GM18498 (cell line): Measurements from ENCODE around the gene STK32B.

Experiments
- ATAC-seq: cut with Tn5 transposase; IDR thresholded peaks from one replicate; pipeline ENCODE4 v1.9.1; 2021; ENCODE audit warnings: mild to moderate bottlenecking, moderate library complexity; ENCODE audit not compliant: unreplicated experiment

STK32B gene

GRCh38 chr4:5337731-5338130, 286.5 kb downstream of the STK32B start:
- no peak for ATAC-seq

GRCh38 chr4:5338531-5338930, 287.3 kb downstream of the STK32B start:
- ATAC-seq = no peak

- no peak for ATAC-seq
Observed at GRCh38 chr4:5340991-5341451, 289.7 kb downstream of the STK32B start.

- no peak for ATAC-seq
Observed at GRCh38 chr4:5341526-5341925, 290.2 kb downstream of the STK32B start.

GRCh38 chr4:5355846-5356245, 304.6 kb downstream of the STK32B start:
- no peak for ATAC-seq

- ATAC-seq = no peak
Observed at GRCh38 chr4:5357870-5358269, 306.6 kb downstream of the STK32B start.

GRCh38 chr4:5361968-5362367, 310.7 kb downstream of the STK32B start:
- ATAC-seq = no peak

- ATAC-seq = no peak
Observed at GRCh38 chr4:5364406-5364805, 313.1 kb downstream of the STK32B start.

GRCh38 chr4:5365071-5366008, 314.1 kb downstream of the STK32B start:
- no peak for ATAC-seq

- no peak for ATAC-seq
Observed at GRCh38 chr4:5366009-5366386, 314.7 kb downstream of the STK32B start.

- no peak for ATAC-seq
Observed at GRCh38 chr4:5366421-5366820, 315.1 kb downstream of the STK32B start.

GRCh38 chr4:5368426-5368825, 317.1 kb downstream of the STK32B start:
- no peak for ATAC-seq

GRCh38 chr4:5370286-5370685, 319.0 kb downstream of the STK32B start:
- no peak for ATAC-seq

- ATAC-seq = no peak
Observed at GRCh38 chr4:5371415-5372190, 320.3 kb downstream of the STK32B start.

- no peak for ATAC-seq
Observed at GRCh38 chr4:5372198-5372597, 320.9 kb downstream of the STK32B start.

- no peak for ATAC-seq
Observed at GRCh38 chr4:5373327-5373726, 322.0 kb downstream of the STK32B start.

- no peak for ATAC-seq
Observed at GRCh38 chr4:5374592-5374991, 323.3 kb downstream of the STK32B start.

- ATAC-seq = no peak
Observed at GRCh38 chr4:5374994-5375393, 323.7 kb downstream of the STK32B start.

- ATAC-seq = no peak
Observed at GRCh38 chr4:5376015-5376414, 324.7 kb downstream of the STK32B start.

- ATAC-seq = no peak
Observed at GRCh38 chr4:5378002-5378401, 326.7 kb downstream of the STK32B start.

- no peak for ATAC-seq
Observed at GRCh38 chr4:5379895-5380294, 328.6 kb downstream of the STK32B start.

- no peak for ATAC-seq
Observed at GRCh38 chr4:5381961-5382441, 330.7 kb downstream of the STK32B start.
